DMS153 treated with DMSO at 0.1 percent for 48 hours (cell line): ENCODE results near the gene PTPN4.
"Not testable (repeated sequence)": the region's sequence is repeated elsewhere in the genome, so short reads cannot be mapped to it uniquely, and the experiment has no call there.

ENCODE experiments used
- DNase-seq: peaks from one replicate; lab custom pipeline; 2025; ENCODE audit not compliant: unreplicated experiment; lab: John Stamatoyannopoulos, UW

The PTPN4 gene

DNA sequence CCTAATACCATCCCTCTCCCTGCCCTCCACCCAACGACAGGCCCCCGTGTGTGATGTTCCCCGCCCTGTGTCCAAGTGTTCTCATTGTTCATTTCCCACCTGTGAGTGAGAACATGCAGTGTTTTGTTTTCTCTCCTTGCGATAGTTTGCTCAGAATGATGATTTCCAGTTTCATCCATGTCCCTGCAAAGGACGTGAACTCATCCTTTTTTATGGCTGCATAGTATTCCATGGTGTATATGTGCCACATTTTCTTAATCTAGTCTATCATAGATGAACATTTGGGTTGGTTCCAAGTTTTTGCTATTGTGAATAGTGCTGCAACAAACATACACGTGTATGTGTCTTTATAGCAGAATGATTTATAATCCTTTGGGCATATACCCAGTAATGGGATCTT lies 44.7 kb downstream of the PTPN4 start:
- not testable (repeated sequence) for DNase-seq

DNA sequence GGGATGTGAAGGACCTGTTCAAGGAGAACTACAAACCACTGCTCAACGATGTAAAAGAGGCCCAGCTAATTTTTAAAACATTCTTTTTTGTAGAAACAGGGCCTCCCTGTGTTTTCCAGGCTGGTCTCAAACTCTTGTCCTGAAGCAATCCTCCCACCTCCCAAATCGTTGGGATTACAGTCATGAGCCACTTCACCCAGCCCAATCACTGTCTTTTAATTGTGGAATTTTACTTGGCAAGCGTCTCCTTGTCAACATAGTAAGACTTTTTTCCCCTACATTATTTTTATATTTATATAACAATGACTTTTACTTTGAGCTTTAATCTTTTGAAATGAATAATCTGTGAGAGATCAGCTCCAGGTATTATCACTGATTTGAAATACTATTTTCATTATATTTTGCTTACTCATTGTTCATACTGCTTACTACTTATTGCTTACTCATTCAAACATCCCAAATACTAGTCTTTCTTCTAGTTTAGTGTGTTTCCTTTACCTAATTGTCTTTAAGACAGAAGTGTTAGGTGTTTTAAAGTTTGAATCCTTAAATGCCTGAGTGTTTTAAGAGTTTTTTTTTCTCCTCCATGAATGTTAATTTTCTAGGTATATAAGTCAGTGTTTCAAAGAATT lies 48.9 kb downstream of the PTPN4 start:
- no peak for DNase-seq

- no peak for DNase-seq
These were observed 49.8 kb downstream of the PTPN4 start for GRCh38 chr2:119809339-119810048.

GRCh38 chr2:119810049-119810630 lies 50.4 kb downstream of the PTPN4 start:
- no peak for DNase-seq

GRCh38 chr2:119814216-119814615 lies 54.5 kb downstream of the PTPN4 start:
- no peak for DNase-seq

- DNase-seq, result no peak
These were observed 59.1 kb downstream of the PTPN4 start for GRCh38 chr2:119818792-119819191.

DNA sequence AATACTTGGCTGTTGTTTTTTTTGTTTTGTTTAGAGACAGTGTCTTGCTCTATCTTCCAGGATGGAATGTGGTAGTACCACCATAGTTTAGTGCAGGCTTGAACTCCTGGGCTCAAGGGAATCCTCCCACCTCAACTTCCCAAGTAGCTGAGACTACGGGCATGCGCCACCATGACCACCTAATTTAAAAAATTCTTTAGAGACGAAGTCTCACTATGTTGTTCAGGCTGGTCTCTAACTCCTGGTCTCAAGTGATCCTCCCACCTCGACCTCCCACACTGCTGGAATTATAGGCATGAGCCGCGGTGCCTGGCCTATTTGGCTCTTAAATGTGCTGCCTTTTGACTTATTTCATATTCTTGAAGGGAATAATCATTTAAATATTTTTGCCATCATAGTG lies 60.1 kb downstream of the PTPN4 start:
- no peak for DNase-seq

GRCh38 chr2:119820275-119820674 lies 60.6 kb downstream of the PTPN4 start:
- no peak for DNase-seq

GRCh38 chr2:119821266-119821665 lies 61.5 kb downstream of the PTPN4 start:
- no peak for DNase-seq

DNA sequence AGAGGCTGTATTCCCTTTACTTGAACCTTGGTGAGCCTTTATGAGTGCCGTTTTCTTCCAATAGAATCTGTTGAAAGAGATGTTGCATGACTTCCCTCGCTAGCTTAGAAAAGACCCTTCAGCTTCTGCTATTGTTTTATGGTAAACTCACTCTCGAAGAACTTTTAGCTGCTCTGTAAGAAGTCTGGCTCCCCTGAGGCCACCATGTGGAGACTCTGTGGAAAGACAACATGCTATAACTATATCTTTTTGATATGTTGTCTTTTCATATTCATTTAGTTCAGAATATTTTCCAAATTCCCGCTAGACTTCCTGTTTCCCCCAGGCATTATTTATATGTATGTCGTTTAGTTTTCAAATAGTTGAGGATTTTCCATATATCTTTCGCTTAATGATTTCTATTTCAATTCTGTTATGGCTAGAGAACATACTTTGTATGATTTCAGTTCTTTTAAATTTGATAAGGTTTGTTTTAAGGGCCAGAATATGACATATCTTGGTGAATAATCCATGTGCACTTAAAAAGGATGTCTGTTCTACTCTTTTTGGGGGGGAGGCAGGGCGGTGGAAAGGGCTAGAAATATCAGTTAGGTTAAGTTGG lies 64.1 kb downstream of the PTPN4 start:
- DNase-seq, result no peak

- DNase-seq, result no peak
These were observed 66.7 kb downstream of the PTPN4 start for GRCh38 chr2:119826370-119826961.

DNA sequence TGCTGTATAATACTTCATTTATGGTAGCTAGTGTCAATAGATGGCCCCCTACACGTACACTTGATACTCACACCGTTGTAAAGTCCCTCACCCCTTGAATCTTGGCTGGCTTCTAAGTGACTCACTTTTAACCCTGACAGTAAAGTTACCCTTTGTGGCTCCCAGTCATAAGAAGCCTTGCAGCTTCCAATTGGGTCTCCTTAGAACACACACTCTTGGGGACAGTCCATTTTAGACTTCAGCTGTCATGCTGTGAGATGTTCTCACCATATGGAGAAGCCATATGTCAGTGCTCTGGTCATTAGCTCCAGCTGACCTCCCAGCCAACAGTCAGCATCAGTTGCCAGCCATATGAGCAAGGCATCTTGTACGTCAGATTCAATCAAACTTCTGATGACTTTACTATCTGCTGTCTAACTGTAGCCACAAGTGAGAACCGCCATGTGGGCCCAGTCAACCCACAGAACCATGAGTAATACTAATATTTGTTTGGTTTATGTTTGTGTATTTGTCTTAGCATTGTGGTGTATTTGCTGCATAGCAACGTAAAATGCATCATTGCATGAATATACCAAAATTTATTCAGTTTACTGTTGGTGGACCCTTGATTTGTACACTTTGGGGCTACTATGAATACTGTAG lies 68.3 kb downstream of the PTPN4 start:
- no peak for DNase-seq

DNA sequence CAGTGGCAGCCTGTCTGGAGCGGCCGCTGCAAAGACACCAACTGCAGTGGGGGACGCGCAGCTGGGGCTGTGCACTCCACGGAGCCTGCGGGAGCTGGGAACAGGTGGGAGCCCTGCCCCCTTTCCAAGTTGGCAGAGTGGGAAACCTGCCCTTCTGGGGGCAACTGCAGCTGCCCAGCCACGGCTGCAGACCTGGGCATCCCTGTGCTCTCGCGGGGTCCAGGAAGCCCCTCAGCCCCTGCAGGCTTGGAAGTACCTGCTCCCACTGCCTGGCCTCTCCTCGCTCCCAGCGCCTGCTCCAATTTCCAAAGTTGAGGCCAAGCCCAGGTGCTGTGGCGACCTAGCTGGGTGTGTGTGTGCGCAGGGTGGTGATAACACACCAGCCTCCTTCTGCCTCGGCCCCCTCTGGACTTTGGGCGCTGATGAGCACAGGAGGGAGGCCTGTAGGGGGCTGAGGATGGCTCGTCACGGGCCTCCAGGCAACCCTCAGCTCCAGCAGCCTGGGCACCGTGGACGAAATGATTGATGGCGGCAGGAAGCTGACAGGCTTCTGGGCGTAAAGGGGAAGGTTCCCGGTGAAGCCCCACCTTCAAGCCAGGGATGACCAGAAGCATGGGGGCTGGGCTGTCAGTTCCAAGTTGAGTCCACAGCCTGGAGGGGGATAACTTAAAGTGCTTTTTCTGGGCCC lies 76.9 kb downstream of the PTPN4 start:
- DNase-seq, result no peak

DNA sequence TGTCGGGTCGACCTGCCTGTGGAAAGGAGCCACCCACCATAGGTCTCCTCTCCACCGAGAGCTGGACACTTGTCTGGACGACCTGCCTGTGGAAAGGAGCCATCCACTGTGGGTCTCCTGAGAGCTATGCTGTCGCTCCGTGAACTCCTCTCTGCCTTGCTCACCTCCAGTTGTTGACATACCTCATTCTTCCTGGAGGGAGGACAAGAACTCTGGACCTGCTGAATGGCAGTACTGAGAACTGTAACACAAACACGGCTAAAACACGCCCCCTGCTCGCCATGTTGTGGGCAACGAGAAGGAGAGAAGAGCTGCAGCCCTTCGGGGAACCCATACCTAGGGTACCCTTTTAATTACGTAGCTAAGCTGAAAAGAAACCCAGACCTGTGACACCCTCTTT lies 77.6 kb downstream of the PTPN4 start:
- DNase-seq, result no peak

DNA sequence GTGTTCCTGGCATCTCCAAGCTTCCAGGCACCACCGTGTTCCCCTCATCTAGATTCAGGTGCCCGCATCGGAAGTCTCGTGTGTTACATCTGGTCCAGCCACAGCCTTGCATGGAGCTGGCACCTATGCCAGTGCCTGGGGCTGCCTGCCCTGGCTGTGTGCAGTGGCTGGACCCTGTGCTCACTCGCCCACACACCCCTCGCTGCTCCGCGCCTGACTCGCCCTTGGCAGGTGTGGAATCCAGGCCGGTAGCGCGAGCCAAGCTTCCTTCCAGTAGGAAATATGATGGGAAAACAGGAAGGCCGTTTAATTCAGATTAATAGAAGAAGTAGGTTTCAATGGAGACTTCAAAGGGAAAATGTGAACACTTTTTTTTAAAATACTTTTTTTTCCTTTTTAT lies 78.0 kb downstream of the PTPN4 start:
- DNase-seq, result no peak

GRCh38 chr2:119838179-119838578 lies 78.5 kb downstream of the PTPN4 start:
- DNase-seq, result no peak

- DNase-seq, result no peak
These were observed 81.8 kb downstream of the PTPN4 start for GRCh38 chr2:119841550-119841949.

- DNase-seq, result no peak
These were observed 86.3 kb downstream of the PTPN4 start for GRCh38 chr2:119846021-119846420.

- DNase-seq, result no peak
These were observed 90.3 kb downstream of the PTPN4 start for GRCh38 chr2:119849838-119850565.

- no peak for DNase-seq
These were observed 92.5 kb downstream of the PTPN4 start for GRCh38 chr2:119852214-119852613.
